SKM-1 (cell line): ENCODE measurements around the gene ARRB2.
"Not testable (repeated sequence)": the region's sequence is repeated elsewhere in the genome, so short reads cannot be mapped to it uniquely, and the experiment has no call there.

Experiments
- DNase-seq: peaks from one replicate; lab custom pipeline; 2025; ENCODE audit not compliant: unreplicated experiment; lab: John Stamatoyannopoulos, UW

Gene ARRB2

DNA sequence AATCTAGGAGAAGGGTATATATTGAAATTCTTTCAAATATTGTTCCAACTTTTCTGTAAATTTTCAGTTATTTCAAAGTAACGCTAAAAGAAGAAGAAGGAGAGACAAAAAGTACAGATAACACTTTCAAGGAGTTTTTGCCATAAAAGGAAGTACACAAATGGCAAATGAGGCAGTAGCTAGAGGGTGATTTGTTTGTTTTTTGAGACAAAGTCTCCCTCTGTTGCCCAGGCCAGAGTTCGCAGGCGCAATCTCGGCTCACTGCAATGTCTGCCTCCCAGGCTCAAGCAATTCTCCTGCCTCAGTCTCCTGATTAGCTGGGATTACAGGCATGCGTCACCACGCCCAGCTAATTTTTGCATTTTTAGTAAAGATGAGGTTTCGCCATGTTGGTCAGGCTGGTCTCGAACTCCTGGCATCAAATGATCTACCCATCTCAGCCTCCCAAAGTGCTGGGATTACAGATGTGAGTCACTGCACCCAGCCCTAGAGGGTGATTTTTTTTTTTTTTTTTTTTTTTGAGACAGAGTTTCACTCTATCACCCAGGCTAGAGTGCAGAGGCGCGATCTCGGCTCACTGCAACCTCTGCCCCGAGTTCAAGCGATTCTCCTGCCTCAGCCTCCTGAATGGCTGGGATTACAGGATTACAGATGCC lies 10.9 kb upstream of the ARRB2 start:
- not testable (repeated sequence) for DNase-seq

DNA sequence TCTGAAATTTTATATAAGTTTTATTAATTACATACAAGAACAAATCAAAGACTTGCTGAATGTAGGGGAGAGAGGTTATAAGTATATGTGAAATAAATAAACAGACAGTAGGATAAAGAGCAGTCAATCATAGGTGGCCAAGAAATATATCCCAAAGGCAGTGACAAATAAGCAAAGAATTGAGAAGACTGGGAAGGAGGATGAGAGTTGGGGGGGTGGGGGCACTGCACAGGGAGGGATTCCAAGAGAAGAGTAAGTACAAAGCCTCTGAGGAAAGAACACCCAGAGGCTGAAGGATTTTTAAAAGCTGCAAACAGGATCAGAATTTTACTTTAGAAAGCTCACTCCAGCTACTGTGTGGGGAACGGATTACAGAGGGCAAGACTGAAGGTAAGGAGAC lies 9.3 kb upstream of the ARRB2 start:
- DNase-seq, result no peak

DNA sequence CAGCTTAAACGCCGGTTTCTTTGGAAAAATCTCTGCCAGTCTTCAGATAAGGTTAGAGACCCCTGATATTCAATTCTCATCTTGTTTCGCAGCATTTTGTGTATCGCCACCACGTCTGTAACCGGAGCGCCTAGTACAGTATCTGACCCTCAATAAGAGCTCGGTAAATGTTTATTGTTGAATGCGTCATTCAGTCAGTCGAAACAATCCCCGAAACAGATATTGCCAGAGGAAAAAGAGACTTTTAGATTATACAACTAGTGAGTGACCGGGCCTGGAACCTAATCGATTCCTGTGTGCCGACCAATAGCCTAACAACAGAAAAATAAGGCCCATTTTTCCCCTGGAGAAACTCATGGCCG lies 7.1 kb upstream of the ARRB2 start:
- no peak for DNase-seq

DNA sequence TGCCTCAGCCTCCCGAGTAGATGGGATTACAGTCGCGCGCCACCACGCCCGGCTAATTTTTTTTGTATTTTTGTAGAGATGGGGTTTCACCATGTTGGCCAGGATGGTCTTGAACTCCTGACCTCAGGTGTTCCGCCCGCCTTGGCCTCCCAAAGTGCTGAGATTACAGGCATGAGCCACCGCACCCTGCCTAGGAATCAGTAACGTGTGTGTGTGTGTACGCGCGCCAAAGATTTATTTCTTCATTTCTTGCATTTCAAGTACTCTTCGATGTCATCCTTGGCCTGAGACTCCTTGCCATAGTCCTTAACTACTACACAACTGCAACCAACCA lies 5.9 kb upstream of the ARRB2 start:
- DNase-seq, result not testable (repeated sequence)

DNA sequence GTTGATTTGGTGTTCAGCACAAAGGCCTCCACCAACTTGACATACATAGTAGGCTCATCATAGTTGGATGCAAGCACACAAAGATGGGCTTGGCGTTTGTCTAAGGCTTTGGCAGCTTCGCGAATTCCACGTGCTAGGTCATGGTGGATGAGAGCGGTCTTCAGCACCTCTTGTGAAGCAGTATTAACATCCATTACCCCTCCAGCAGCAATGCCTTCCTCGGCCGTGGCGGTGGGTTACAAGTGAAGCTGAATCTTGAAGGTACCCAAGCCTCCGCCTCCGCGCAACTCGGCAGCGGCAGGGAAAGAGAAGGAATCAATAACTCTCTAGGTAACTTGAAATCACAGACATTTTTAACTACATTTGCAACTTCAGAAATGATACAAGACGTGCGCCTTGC lies 5.4 kb upstream of the ARRB2 start:
- no peak for DNase-seq

DNA sequence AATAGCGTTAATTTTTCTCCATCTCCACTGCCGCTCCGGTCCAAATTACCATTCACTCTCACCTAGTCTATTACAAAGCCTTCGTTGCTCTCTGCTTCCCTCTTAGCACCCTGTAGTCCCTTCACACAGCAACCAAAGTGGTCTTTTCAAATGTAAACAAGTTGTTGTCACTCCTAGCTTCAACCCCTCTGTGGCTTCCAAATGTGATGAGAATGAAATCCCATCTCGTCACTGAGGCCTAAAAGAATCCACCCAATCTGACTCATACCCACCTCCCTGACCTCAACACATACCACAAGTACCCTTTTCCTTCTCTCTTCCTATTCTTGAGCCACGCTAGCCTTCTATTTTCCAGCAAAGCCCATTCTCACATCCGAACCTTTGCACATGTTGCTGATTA lies 4.3 kb upstream of the ARRB2 start:
- DNase-seq, result no peak

DNA sequence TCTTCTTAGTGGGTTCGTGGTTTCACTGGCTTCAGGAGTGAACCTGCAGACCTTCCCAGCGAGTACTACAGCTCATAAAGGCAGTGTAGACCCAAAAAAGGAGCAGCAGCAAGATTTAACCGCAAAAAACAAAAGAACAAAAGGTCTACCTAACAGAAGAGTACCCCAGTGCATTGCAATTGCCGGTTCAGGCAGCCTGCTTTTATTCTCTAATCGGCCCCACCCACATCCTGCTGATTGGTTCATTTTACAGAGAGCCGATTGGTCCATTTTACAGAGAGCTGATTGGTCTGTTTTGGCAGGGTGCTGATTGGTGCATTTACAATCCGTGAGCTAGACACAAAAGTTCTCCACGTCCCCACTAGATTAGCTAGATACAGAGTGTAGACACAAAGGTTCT lies 2.0 kb upstream of the ARRB2 start:
- no peak for DNase-seq

DNA sequence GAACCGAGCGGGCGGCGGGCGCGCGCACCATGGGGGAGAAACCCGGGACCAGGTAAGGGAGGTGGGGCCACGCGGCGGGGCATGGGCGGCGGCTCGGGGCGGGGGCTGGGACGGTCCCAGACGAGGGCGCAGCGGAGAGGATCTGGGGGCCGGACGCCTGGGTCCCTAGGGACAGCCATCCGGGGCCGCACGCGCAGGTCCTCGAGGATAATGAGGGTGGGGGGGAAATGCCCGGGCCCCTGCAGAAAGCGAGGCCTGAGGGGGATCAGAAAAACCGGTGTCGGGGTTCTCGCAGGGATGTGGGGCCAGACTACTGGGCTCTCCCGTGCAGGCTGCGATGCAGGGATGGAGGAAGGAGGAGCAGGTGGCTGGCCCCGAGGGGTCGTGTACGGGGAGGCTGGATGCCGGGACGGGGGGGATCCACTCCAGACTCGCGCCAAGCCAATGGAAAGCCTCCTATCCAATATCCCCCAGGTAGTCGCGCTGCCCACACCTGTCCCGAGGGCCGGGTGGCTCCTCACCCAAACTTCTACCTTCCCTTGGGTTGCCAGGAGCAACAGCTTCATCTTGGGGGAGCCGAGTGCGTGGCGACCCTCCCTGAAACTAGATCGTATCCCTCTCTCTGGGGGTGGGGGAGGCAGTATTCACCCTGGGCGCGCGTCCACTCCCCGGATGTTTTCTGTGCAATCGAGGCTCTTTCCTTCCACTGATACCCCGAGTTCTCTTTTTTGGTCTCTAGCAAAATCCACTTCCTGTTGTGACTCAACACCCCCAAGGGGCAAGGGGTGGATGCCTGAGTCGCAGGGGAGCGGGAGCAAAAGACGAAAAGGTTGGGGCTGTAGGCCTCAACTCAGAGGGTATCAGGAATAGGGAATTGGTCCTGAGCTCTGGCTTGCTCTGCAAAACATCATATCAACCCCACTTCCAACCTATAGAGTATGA lies 532 bp downstream of the ARRB2 start:
- peak; percentile 37 for DNase-seq

DNA sequence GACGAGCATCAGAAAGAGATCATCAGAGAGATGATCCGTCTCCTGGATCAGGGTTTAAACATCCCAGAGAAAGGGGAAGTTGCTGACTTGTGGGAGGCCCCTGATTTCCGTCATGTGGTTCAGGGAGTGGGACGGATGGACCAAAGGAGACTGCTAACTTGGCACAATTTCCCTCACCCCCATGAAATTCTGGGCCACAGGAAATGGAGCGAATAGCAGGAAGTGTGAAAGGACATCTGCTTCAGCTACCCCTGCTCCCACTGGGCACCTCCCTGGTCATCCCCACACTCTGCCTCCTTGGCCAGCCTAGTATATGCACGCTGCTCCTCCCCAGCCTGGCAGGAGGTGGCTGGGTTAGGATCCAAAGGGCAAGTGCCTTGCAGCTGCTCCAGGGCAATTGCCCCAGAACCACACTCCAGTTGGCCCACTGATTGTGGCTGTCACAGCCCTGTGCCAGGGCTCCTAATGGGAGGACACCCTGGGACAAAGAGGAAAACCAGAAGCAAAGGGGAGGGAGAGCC lies 1.3 kb downstream of the ARRB2 start:
- peak; percentile 64 for DNase-seq

DNA sequence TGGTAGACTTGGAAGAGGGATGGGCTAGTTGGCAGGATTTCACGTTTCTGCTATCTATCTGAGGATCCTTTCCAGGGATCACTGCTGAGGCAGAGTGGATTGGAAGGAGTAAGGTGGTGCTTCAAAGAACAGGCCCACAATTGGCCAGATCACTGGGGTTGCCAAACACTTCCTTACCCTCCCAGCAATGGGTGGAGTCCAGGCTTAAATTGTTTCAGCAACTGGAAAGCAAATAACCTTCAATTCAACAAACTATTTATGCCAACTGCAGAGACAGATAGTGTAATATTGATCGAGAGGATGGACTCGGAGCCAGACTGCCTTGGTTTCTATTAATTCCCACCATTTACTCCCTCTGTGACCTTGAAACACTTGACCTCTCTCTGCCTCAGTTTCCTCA lies 2.1 kb downstream of the ARRB2 start:
- no peak for DNase-seq

DNA sequence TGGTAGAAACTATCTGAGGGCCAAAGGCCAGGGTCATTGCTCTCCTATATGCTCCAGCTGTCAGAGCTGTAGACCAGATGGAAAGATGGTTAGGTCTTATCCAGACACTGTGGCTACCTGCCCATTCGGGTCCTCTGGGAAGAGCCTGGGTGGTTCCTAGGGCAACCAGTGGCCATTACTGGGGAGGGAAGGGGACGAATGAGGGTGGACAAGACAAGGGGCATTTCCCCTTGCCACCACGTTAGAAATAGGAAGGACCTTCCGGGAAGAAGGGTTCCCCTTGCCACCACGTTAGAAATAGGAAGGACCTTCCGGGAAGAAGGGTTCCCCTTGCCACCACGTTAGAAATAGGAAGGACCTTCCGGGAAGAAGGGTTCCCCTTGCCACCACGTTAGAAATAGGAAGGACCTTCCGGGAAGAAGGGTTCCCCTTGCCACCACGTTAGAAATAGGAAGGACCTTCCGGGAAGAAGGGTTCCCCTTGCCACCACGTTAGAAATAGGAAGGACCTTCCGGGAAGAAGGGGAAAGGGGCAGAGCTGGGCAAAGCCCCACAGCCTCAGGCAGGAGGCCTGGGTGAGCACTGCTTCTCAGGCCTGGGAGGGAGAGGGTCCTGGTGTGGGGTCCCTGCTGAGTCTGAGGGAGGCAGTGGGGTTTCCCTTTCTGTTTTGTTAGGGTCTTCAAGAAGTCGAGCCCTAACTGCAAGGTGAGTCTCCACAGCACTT lies 4.1 kb downstream of the ARRB2 start:
- DNase-seq, result not testable (repeated sequence)

DNA sequence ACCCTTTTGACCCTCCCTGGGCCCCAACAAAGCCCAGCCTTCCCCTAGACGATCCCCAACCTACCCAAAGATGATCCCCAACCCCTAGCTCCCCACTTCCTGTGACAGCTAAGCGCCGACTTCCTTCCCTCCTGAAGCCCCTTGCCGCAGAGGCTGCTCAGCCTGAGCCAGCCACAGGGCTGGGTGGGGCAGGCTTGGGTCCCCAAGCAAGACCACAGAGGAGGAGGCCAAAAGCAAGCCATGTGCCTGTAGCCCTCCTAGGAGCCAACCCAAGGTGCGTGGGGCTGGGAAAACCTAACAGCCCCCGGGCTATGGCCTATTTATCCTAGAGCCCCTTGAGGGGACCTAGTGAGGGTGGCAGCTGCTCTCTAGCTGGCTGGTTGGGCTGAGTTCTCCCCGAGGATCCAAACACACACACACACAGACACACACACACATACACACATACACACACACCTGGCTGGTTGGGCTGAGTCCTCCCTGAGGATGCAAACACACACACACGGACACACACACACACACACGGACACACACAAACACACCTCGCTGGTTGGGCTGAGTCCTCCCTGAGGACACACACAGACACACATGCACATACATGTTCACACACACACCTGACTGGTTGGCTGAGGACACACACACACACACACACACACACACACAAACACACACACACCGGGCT lies 4.8 kb downstream of the ARRB2 start:
- DNase-seq, result no peak

DNA sequence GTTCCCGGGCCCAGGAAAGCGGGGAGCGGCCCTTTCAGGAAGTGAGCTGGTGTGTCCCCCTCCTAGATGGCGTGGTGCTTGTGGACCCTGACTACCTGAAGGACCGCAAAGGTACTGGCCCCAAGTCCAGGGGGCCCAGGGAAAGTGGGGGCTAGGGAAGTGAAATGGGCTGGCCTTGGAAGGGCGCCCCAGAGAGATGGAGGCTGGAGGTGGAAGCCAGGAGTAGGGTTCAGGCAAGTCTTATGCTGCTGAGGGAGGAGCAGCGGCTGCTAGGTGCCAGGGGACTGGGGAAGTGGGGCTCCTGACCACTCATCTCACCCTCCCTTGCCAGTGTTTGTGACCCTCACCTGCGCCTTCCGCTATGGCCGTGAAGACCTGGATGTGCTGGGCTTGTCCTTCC lies 5.6 kb downstream of the ARRB2 start:
- DNase-seq, result no peak

DNA sequence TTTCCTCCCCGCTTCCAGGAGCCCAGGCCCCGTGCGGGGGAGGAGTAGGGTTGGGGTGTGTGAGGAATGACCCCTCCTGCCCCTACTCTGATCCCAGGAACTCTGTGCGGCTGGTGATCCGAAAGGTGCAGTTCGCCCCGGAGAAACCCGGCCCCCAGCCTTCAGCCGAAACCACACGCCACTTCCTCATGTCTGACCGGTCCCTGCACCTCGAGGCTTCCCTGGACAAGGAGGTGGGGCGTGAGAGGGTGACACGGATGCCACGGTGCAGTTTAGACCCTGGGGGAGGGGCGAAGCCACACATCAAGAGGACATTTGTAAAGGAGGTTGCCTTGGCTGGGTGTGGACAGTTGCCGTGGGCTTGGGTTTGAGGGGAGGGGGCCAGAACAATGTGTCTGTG lies 7.4 kb downstream of the ARRB2 start:
- DNase-seq, result no peak

DNA sequence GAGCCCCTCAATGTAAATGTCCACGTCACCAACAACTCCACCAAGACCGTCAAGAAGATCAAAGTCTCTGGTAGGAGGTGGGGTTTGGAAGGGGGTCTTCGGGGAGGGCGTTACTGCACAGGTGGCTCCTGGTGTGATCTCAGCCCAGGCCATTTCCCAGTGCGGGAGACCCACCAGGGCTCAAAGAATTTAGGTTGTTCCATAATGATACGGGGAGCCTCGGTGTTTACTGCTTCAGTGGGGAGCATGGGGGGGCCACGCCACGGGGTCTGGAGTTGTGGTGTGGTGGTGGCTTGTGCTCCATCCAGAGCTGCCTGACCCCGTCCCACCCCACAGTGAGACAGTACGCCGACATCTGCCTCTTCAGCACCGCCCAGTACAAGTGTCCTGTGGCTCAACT lies 7.8 kb downstream of the ARRB2 start:
- no peak for DNase-seq

DNA sequence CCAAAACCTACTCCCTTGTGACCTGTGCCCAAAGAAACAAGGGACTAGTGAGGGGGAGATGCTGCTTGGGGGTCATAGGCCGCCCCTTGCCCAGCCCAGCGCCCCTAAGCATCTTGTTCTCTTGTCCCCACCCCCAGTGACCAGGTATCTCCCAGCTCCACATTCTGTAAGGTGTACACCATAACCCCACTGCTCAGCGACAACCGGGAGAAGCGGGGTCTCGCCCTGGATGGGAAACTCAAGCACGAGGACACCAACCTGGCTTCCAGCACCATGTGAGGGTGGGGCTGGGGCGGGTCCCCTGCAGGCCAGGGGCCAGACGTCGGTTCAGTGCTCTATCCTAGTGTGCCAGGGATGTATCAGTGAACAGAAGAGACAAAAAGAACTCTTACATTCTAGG lies 8.7 kb downstream of the ARRB2 start:
- no peak for DNase-seq

DNA sequence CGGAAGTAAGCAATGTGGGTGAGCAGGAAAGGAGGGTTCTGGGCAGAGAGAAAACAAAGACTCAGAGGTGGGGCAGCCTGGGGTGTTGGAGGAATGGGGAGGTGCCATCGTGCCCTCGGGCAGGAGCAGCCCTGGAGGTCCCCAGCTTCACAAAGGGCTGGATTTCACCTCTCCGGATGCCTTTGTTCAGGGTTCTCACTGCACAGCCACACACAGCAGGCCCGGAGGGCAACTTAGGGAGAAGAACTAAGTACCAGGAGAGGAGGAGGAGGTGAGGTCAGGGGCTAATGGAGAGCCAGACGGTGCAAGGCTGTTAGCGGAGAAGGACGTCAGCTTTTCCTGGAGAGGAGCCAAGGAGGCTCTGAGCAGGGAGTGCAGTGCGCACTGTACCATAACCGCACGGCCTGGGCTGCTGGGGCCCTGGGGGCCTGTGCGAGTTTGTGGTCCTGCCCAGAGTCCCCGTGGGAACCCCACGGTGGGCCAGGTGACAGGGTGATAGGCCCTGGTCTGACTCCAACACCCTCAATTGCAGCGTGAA lies 9.3 kb downstream of the ARRB2 start:
- no peak for DNase-seq

DNA sequence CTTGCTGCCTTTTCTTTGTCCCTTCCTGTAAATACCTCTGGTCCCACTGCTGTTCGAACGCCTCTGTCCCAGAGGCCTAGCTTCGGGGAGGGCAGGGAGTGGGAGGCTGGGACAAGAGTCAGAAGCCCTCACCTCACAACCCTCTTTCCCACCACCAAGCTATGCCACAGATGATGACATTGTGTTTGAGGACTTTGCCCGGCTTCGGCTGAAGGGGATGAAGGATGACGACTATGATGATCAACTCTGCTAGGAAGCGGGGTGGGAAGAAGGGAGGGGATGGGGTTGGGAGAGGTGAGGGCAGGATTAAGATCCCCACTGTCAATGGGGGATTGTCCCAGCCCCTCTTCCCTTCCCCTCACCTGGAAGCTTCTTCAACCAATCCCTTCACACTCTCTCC lies 10.4 kb downstream of the ARRB2 start:
- DNase-seq, result no peak

DNA sequence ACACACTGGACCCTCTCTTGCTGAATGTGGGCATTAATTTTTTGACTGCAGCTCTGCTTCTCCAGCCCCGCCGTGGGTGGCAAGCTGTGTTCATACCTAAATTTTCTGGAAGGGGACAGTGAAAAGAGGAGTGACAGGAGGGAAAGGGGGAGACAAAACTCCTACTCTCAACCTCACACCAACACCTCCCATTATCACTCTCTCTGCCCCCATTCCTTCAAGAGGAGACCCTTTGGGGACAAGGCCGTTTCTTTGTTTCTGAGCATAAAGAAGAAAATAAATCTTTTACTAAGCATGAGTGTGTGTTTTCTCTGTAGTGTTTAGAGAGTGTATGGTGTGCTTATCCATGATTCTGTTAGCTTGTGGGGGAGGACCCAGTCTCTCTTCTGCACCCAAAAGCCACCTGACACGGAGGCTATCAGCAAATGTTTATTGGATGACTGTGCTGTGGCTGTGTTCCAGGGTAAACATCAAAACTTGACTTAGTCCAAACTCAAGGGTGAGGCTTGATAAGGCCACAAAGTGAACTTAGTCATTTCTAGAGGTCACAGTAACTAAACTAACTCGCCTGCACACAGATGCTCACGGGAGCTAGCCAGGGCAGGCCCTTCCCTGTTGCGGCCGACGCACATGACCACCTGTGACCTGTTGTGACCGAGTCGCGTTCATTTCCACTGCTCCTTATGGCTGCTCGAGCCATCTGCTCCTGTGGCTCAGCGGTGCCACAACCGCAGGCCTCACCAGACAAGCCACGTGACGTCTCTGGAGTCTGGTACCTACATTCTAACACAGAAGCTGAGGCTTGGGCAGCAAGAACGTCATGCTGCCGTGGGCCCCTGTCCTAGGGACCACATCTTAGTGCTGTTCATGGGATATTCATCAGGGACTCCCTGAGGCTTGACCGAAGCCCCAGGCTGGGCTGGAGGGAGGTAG lies 11.0 kb downstream of the ARRB2 start:
- DNase-seq, result no peak

DNA sequence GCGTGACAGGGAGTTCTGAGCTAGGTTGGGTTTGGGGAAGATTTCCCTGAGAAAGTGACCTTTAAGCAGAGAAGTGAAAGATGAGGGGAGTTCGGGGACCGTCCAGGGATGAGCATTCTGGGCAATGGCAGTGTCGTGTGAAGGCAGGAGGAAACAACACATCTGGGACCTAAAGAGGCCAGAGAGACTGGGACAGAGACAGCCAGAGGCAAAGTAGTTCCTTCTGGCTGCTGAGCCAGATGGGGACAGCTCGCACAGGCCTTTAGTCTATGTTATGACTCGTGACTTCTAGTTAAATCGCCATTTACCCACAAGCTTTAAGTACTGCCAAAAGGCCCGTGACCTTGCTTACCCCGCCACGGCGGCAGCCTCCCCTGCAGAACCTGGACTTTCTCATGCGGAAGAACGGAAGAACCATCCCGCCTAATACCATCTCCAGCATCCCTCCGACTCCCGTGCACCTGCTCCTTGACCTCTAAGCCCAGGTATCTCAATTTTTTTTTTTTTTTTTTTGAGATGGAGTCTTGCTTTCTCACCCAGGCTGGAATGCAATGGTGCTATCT lies 12.3 kb downstream of the ARRB2 start:
- DNase-seq, result no peak
